Heart left ventricle (tissue), 13 donors: ENCODE measurements around the gene MAGI1.

Experiments
- CTCF ChIP-seq, 12 donors: fragments of 200-600 bp; sonication (generic) in 4 of 12; IDR thresholded peaks; one replicate each; pipeline versions ENCODE4 v1.5.0 to v1.8.0; 2018 to 2022; ENCODE audit warnings: antibody characterized with exemption in 12 of 12, mild to moderate bottlenecking in 5 of 12
- POLR2A ChIP-seq, 2 donors: fragments of 450-650 bp; IDR thresholded peaks; one replicate each; pipeline ENCODE4 v1.6.1; 2017; ENCODE audit warnings: antibody characterized with exemption in 2 of 2, mild to moderate bottlenecking in 2 of 2, moderate library complexity in 2 of 2
- donor health status: ischemic (EF 13 %, LVEDD 7.1; RV severe dilation, severe dysfunction).
- donor health status: DM: no; HTN: yes; CAD: no.
- donor health status: DM: no; HTN: no; CAD: no.
- donor health status: ischemic (EF 25% LVEDD 6.9; RV normal size, moderate dysfunction).
- donor health status: ischemic (EF 25% LVEDD 5.7; RV mildly dilated, moderate dysfunction).
- donor health status: ischemic (EF 35%, LVEDD 5.7; RV mildly dilated, moderate dysfunction).
- donor health status: nonischemic (EF 11% LVEDD 7.7; RV severe dilation, severe dysfunction).
- donor health status: DM: yes; HTN: yes; CAD: no.
- donor health status: PGD.
- donor health status: ischemic (EF 29% LVEDD 5.4; RV normal size, mild dysfunction).
- donor health status: nonischemic (EF 23%, LVEDD 6.1; RV moderate dilation, normal function).

GRCh38 chr3:65617787-65618186 is 420.9 kb downstream of the MAGI1 start:
- TF ChIP-seq CTCF (IDR thresholded peaks at IDR 0.05) (no peak), POLR2A (IDR thresholded peaks at IDR 0.05) (no peak)
